AG04449 (cell line): ENCODE measurements around the gene UBE2Q1.

Experiments used
- CTCF ChIA-PET: fragments of 350-600 bp; formaldehyde crosslinking; extraction: SDS; loops from one replicate; lab custom pipeline; 2021; ENCODE audit warnings: antibody characterized with exemption; lab: Yijun Ruan, JAX
- POLR2A ChIA-PET: fragments of 400-600, 350-600 bp; formaldehyde crosslinking; extraction: SDS; loops from one replicate; lab custom pipeline; 2020; ENCODE audit warnings: antibody characterized with exemption, inconsistent platforms; lab: Yijun Ruan, JAX
- DNase-seq: peaks from one replicate; pipeline ENCODE4 v3.0.0-alpha.2; 2010; ENCODE audit warnings: low read depth, low spot score
- H3K4me3 ChIP-seq: 2 replicates; pipeline ENCODE4 v1.5.1; 2011; ENCODE audit warnings: low read depth, mild to moderate bottlenecking, control low read depth, low read length
- CTCF ChIP-seq: IDR thresholded peaks from one replicate; pipeline ENCODE4 v1.5.1; 2011; ENCODE audit warnings: mild to moderate bottlenecking, moderate library complexity, low read length, control low read depth, inconsistent platforms; ENCODE audit not compliant: insufficient read depth; ENCODE audit errors: missing control alignments

Gene UBE2Q1

GRCh38 chr1:154571244-154571963, 12.9 kb upstream of the UBE2Q1 start:
- no peak for TF ChIP-seq CTCF
- ChIA-PET POLR2A (no interaction called here), CTCF (no interaction called here)
- no peak overlapping the region for H3K4me3 ChIP-seq
- no peak for DNase-seq

- ChIA-PET POLR2A (no interaction called here), CTCF (interaction anchor here (1.1 to 3.0 kb wide), 4 partner anchors 8 to 305 kb away, joined by 3 to 25 read pairs (median 4); no protein-coding TSS in a partner anchor)
- no peak for TF ChIP-seq CTCF
- no peak for DNase-seq
- no peak overlapping the region for H3K4me3 ChIP-seq
Observed at GRCh38 chr1:154568157-154568815, 9.8 kb upstream of the UBE2Q1 start.

GRCh38 chr1:154567386-154568156, 9.1 kb upstream of the UBE2Q1 start, which contains the start of gene CHRNB2:
CHRNB2 (plus strand) TSS chr1:154567778; CDS start chr1:154568045, 267 bp downstream.
- no peak within 1 kb of the TSS for H3K4me3 ChIP-seq
- POLR2A ChIA-PET = no interaction called here
- CTCF ChIA-PET = interaction anchor here (1.6 to 3.0 kb wide), 3 partner anchors 7 to 306 kb away, joined by 3 to 25 read pairs (median 4); no protein-coding TSS in a partner anchor
- DNase-seq = no peak
- no peak for TF ChIP-seq CTCF

GRCh38 chr1:154565876-154566275, 7.4 kb upstream of the UBE2Q1 start:
- POLR2A ChIA-PET = no interaction called here
- CTCF ChIA-PET = interaction anchor here (1.0 kb wide), 1 partner anchor 19 kb away, joined by 3 read pairs; no protein-coding TSS in a partner anchor
- H3K4me3 ChIP-seq = no peak overlapping the region
- no peak for DNase-seq
- no peak for TF ChIP-seq CTCF

GRCh38 chr1:154559466-154560044, 1.1 kb upstream of the UBE2Q1 start:
- CTCF ChIA-PET = interaction anchor here (0.6 to 2.5 kb wide), 60 partner anchors 9 to 555 kb away, joined by 3 to 44 read pairs (median 5); partner anchors contain the start of genes ADAM15, ADAR, CHRNB2 and KCNN3
- H3K4me3 ChIP-seq = peak overlapping the region; percentile 79
- peak; percentile 54 for DNase-seq
- POLR2A ChIA-PET = no interaction called here
- peak; percentile 94 for TF ChIP-seq CTCF
